Hindlimb muscle (tissue), 1 donor: ENCODE data around the gene TMEM119. TPM values are rescaled to one million over a fixed set of nuclear protein-coding genes. Genes with fewer than 3 reads are reported as not detected.
A peak's percentile ranks its signal among the peaks of the same experiment; 100 is the strongest.

Source experiments
- DNase-seq: peaks from one replicate; pipeline ENCODE4 v3.0.0-alpha.2; 2013
- polyA plus RNA-seq: library from polyadenylated mRNA; unstranded; fragments of 120-200 nt; gene quantifications from one replicate; pipeline ENCODE4 v1.2.1, GENCODE V29; 2013; ENCODE audit not compliant: insufficient read length

Gene TMEM119
- polyA plus RNA-seq, 1 donor, result 30.1 TPM

DNA sequence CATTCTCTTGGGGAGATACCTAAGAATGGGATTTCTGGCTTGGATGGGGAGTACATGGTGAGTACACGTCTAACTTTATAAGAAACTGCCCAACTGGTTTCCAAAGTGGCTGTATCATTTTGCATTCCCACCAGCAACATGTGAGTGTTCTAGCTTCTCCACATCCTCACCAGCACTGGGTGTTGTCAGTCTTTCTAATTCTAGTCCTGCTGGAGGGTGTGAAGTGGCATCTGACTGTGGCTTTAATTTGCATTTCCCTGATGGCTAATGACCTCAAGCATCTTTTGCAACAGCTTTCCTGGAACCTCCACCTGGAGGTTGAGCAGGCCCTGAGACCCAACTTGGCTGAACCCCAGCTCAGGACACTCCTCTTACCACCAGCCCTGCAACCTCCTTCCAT lies 18.0 kb upstream of the TMEM119 start:
- no peak for DNase-seq

- no peak for DNase-seq
Observed at GRCh38 chr12:108614639-108615038, 16.8 kb upstream of the TMEM119 start.

- DNase-seq, result no peak
Observed at GRCh38 chr12:108614041-108614440, 16.2 kb upstream of the TMEM119 start.

- no peak for DNase-seq
Observed at GRCh38 chr12:108613548-108613947, 15.7 kb upstream of the TMEM119 start.

- DNase-seq, result no peak
Observed at GRCh38 chr12:108612788-108613282, 15.0 kb upstream of the TMEM119 start.

GRCh38 chr12:108611884-108612415 lies 14.1 kb upstream of the TMEM119 start:
- DNase-seq, result no peak

- DNase-seq, result no peak
Observed at GRCh38 chr12:108610856-108611605, 13.1 kb upstream of the TMEM119 start.

DNA sequence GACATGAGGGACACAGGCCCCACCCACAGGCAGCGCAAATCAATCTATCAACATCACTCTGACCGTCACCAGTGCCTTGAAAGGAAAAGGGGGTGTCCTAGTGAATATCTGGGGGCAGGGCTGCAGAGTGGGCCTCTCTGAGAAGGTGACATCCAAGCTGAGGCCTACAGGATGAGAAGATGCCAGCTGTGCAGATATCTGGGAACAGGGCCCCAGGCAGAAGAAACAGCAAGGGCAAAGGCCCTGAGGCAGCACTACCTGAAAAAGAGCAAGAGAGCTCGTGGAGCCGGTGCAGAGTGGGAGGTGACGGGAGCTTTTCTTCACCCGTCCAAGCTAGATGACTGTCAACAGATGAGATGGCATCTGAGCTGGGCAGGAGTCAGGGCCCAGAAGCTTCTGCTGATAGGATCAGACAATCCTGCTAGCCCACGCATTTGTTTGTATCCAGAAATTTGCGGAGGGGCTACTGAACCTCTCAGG lies 12.5 kb upstream of the TMEM119 start:
- no peak for DNase-seq

DNA sequence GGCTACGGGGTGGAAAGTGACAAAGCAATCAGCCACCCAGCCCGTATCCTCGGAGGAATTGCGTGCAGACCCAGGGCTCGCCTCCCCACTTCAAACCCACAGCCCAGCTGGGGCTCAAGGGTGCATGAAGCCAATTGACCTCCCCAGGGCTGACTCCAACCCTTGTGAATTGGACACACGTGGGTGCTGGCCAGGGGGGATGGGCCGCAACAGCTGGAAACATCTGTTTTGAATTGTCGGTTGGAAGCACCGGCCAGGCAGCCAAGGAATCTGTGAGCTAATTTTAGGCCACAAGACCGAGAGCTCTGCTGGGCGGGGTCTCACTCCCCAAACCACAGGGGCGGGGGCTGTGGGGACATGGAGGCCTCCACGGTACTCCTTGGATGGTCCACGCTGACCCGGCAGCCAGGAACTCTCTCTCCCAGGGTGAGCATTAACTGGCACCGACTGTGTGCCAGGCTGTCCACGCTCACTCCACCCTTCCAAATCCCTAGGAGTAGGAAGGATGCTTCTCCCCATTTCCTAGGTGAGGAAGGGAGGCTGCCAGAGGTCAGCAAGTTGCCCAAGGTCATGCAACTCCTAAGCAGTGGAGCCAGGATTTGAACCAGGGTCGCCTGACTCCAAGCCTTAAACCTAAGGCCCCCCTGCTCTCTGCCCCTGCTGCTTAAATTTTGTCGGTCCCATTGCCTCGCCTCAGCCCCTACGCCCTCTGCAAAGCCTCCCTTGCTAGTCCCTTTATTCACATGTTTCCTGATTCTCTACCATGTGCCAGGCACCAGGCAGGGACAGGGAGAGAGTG lies 11.9 kb upstream of the TMEM119 start:
- DNase-seq, result peak; percentile 93

DNA sequence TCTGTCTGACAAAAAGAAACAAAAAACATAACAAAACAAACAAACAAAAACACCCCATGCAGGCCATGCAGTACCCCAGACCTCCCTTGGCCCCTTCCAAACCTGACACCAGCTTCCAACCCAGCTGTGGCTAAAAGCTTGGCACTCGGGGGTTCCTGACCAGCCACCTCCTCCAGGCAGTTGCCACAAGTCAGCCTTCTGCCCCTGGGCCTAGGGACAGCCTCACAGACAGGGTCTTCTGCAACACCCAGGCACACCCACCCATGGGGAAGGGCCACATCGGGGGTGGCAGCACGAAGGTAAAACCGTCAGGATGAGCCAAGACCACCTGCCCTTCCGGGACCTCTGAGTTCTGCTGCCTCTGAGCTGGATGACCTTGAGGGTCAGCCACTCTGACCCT lies 10.7 kb upstream of the TMEM119 start:
- DNase-seq, result no peak

DNA sequence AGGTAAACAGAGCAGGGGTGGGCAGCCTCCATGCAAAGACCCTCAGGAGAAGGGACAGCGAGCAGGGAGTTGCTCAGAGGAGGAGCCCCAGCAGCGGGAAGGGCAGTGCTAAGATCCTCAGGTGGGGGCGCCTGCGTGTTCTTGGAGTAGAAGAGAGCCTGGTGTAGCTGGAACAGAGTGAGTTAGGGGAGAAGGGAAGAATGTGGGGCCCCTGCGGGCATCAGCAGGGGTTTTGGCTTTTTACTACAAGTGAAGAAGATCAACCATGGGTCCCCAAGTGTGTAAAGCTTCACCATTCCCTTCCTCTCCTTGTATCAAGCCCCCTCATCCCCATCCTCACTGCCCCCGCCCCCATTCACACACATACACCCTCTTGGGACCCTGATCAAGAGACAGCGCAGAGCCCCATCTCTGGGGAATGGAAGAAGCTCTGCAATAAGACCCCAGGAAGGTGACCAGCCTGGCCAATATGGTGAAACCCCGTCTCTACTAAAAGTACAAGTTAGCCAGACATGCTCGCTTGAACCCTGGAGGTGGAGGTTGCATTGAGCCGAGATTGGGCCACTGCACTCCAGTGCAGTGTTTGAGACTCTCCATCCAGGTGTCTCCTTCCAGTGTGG lies 10.2 kb upstream of the TMEM119 start:
- no peak for DNase-seq

DNA sequence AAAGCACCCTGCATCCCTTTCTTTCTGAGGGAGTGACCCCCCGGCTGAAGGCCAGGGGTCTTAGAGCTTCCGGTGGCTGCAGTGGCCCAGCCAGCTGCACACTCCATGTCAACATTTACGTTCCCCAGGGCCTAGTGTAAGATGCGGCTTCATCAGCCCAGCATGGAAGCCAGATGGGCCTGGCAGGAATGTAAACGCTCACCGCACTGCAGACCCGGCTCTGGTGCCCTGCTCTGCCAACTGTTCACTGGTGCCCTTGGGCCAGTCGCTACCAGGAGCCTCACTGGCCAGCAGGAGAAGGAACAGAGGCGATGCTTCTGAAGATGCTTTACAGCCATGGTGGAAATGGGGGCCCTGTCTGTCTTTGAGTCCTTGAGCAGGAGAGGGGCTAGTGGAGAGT lies 8.6 kb upstream of the TMEM119 start:
- DNase-seq, result no peak

DNA sequence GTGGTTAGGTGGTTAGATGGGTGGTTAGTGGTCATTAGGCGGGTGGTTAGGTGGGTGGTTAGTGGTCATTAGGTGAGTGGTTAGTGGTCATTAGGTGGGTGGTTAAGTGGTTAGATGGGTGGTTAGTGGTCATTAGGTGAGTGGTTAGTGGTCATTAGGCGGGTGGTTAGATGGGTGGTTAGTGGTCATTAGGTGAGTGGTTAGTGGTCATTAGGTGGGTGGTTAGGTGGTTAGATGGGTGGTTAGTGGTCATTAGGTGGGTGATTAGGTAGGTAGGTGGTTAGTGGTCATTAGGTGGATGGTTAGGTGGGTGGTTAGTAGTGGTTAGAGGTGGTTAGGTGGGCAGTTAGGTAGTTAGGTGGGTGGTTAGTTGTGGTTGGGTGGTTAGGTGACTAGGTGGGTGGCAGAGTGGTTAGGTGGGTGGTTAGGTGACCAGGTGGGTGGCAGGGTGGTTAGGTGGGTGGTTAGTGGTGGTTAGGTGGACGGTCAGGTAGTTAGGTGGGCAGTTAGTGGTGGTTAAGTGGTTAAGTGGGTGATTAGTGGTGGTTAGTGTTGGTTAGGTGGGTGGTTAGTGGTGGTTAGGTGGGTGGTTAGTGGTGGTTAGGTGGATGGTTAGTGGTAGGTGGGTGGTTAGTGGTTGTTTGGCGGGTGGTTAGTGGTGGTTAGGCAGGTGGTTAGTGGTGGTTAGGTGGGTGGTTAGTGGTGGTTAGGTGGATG lies 8.0 kb upstream of the TMEM119 start:
- no peak for DNase-seq

- no peak for DNase-seq
Observed at GRCh38 chr12:108605000-108605689, 7.3 kb upstream of the TMEM119 start.

DNA sequence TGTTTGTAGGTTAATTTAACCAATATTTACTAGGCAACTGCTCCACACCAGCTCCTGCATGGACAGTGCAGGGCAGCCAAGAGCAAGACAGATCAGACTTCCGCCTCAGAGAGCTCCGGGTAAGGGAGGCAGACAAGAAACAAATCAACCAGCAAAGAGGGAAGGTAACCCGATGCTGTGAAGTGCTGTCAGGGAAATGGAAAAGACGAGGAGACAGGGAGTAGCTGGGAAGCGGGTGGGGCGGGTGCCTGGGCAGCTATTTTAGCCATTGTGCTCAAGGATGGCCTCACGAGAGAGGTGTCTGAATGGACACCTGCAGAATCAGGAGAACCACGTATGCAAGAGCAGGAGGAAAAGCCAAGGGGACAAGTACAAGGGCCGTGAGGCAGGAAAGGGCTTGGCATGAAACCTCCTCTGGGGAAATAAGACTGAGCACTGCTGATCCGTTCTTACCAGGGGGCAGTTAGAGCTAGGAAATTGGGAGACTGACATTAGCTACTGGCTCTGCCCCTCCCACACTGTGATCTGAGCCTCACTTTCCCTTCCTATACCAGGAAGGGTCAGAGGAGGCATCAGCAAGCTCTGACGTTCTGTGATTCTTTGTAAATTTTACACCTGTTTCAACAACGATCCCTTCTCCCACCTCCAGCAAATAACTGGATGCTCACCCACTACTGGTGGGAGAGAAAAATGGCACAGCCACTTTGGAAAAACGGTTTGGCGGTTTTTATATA lies 6.5 kb upstream of the TMEM119 start:
- DNase-seq, result no peak

DNA sequence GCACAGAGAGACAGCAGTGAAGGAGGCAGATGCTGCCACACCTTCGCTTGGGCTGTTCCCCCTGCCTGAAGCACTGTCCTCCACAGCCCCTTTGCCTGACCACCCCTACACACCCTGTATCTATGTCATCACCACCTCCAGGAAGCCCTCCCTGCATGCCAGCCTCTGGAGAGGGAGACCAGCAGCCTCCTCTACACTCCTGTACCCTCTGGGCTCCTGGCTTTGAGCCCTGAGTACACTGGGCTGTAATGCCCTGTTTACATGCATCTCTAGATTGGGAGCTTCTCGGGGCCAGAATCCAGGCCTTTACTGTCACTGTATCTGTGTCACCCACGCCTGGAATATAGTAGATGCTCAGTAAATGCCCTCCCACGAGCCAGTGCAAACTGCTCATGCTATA lies 5.9 kb upstream of the TMEM119 start:
- DNase-seq, result no peak

- DNase-seq, result no peak
Observed at GRCh38 chr12:108602976-108603704, 5.3 kb upstream of the TMEM119 start.

GRCh38 chr12:108602209-108602705 lies 4.4 kb upstream of the TMEM119 start:
- DNase-seq, result no peak

DNA sequence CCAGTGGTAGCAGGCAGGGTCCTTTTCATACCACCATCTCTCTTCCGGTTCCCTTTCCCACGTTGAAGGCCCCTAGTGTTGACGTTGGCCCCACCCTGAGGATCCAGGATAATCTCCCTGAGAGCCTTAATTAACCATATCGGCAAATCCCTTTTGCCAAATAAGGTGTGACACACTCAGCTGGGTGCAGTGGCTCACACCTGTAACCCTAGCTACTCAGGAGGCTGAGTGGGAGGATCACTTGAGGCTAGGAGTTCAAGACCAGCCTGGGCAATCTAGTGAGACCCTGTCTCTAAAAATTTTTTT lies 2.8 kb upstream of the TMEM119 start:
- DNase-seq, result no peak
